Activated CD8-positive, alpha-beta memory T cell treated with anti-CD3 and anti-CD28 coated beads for 36 hours (primary cell): ENCODE measurements around the gene IGSF21. TPM values are rescaled to one million over a fixed set of nuclear protein-coding genes. Genes with fewer than 3 reads are reported as not detected.

Source experiments
- CTCF ChIA-PET: fragments of 350-600 bp; sonication (Branson Sonifier 250); formaldehyde crosslinking; loops from one replicate; lab custom pipeline; 2021; ENCODE audit warnings: antibody characterized with exemption; lab: Charles Lee
- POLR2A ChIA-PET: fragments of 350-600 bp; sonication (Branson Sonifier 250); formaldehyde crosslinking; loops from one replicate; lab custom pipeline; 2021; ENCODE audit warnings: antibody characterized with exemption; lab: Charles Lee
- total RNA-seq, 2 experiments: library from RNA; stranded (reverse); gene quantifications; one replicate each; pipeline ENCODE4 v1.2.3, GENCODE V29; 2021

The IGSF21 gene
- total RNA-seq, 2 experiments from 2014 or later = not detected

- POLR2A ChIA-PET = no interaction called here
- CTCF ChIA-PET = no interaction called here
These were observed 31.8 kb downstream of the IGSF21 start for GRCh38 chr1:18139198-18139981.

GRCh38 chr1:18140411-18140810 is 32.8 kb downstream of the IGSF21 start:
- ChIA-PET POLR2A (no interaction called here), CTCF (no interaction called here)

DNA sequence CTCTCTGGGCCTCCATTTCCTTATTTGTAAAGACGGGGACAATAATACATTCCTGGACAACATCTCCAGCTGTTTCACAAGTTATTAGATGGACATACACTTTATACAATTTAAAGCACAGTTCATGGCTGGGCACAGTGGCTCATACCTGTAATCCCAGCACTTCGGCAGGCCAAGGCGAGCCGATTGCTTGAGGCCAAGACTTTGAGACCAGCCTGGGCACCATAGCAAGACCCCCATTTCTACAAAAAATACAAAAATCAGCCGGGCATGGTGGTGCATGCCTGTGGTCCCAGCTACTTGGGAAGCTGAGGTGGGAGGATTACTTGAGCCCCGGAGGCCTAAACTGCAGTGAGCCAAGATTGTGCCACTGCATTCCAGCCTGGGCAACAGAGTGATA is 34.1 kb downstream of the IGSF21 start:
- ChIA-PET CTCF (no interaction called here), POLR2A (no interaction called here)

DNA sequence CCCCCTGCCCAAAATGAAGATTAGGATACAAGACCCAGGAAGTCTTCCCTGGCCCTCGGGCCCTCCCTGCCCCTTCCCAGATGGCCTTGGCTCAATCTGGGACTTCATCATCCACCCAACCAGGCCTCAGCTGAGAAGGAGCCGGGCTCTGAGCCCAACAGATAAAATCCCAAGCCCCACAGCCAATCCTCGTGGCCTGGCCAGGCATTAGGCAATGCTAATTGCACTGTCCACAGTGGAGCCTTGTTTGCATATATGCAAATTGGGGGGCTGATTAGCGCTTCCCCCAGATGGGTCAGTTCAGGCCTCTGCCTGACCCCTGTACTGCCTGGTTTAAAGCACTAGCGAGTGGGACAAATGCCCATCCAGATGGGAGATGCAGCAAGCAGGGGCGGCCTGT is 34.9 kb downstream of the IGSF21 start:
- POLR2A ChIA-PET = no interaction called here

DNA sequence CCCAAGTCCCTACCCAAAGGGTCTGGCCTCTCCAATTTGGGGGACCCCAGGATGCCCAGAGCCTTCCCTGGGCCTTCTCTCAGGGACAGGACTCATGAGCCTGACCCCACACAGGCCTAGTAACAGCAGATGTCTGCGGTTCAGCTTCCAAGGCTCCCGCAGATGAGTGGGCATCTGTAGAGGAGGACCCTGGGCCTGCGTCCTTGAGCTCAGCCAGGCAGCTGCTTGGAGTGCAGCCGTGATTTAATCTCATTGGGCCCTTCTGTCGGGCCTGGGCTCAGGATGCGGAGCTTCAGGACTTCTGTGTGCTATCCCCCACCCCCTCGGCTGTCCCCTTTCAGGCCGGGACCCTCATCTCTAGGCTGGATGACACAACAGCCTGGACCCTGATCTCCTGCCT is 35.4 kb downstream of the IGSF21 start:
- POLR2A ChIA-PET = no interaction called here

More for the DNA sequence above, 34.9 kb downstream of the IGSF21 start:
- CTCF ChIA-PET = no interaction called here

GRCh38 chr1:18144062-18144461 is 36.5 kb downstream of the IGSF21 start:
- POLR2A ChIA-PET = no interaction called here
- CTCF ChIA-PET = no interaction called here

More for the DNA sequence above, 35.4 kb downstream of the IGSF21 start:
- CTCF ChIA-PET = no interaction called here

DNA sequence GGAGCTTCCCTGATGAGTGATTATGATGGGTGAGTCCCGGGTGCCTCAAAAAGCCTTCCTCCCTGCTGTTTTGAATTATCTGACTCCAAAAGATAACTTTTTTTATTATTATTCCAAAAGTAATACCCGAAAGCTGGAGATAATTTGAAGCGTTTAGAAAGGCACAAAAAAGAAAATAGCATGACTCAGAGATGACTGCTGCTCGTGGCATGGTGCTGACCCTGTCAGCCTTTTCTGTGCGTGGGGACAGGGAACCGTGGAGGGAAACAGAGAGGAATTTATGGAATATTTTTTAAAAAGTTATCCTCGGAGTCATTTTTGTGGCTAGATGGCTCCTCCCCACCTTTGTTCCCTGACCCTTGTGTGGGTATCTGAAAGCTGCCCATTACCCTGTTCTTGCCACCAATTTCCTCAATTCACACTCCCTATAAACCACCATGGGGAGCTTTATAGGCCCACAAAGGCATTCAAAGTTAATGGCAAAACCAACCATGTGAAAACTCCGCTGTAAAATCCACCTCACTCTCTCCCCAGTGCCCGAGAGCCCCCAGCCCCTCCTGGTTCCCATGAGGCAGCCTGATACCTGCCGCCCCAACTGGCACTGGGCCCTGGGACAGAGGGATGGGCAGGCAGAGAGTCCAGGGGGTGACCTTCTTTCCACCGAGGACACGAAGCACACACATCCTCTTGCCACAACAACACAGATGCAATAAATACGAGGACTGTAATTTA is 37.5 kb downstream of the IGSF21 start:
- POLR2A ChIA-PET = no interaction called here
- CTCF ChIA-PET = no interaction called here

GRCh38 chr1:18145851-18146618 is 38.4 kb downstream of the IGSF21 start:
- ChIA-PET POLR2A (no interaction called here), CTCF (no interaction called here)

DNA sequence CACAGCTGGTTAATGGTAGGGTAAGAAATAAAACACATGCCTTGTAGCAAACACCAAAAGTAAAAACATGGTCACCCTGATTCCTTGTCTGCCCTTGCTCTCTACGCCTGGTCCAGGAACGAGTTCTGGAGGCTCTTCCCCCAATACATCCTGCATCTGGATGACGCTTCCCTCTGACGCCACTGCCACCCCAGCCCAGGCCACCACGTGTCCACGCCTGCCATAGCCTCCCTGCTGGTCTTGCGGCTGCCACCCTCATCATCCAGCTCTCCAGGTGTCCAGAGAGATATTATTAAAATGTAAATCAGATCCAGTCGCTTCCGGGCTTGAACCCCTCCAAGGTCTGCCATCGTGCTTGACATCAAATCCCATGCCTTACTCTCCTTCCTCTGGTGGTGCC is 39.3 kb downstream of the IGSF21 start:
- CTCF ChIA-PET = no interaction called here
- POLR2A ChIA-PET = no interaction called here

DNA sequence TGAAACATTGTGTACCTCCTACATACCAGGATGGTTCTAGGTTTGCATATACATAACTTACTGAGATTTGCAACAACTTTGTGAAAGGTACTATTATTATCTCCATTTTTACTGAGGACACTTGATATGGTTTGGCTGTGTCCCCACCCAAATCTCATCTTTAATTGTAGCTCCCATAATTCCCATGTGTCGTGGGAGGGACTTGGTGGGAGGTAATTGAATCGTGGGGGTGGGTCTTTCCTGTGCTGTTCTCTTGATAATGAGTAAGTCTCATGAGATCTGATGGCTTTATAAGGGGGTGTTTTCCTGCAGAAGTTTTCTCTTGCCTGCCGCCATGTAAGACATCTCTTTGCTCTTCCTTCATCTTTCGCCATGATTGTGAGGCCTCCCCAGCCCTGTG is 40.1 kb downstream of the IGSF21 start:
- POLR2A ChIA-PET = no interaction called here
- CTCF ChIA-PET = no interaction called here

DNA sequence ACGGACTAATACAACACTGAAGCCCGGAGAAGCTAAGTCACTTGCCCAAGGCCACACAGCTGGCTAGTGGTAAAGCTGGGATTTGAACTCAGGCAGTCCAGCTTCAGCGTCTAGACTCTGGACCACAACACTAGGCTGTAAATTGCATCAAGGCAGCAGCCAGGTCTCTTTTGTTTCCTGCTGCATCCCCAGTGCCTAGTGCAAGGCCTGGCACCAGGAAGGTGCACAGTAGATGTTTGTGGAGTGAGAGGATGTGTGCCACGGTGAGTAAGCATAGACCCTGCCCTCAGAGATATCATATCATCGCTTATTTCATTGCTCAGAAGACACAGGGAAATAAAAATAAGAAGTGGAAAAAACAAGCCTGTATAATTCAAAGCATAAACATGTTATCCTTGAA is 40.9 kb downstream of the IGSF21 start:
- ChIA-PET POLR2A (no interaction called here), CTCF (no interaction called here)

GRCh38 chr1:18149027-18149641 is 41.5 kb downstream of the IGSF21 start:
- ChIA-PET POLR2A (no interaction called here), CTCF (no interaction called here)

- POLR2A ChIA-PET = no interaction called here
These were observed 44.0 kb downstream of the IGSF21 start for GRCh38 chr1:18151436-18152122.

GRCh38 chr1:18154430-18155194 is 47.0 kb downstream of the IGSF21 start:
- ChIA-PET CTCF (no interaction called here), POLR2A (no interaction called here)

More at GRCh38 chr1:18151436-18152122, 44.0 kb downstream of the IGSF21 start:
- CTCF ChIA-PET = no interaction called here

- POLR2A ChIA-PET = interaction anchor here (0.6 kb wide), 1 partner anchor 1427 kb away, joined by 3 read pairs; no protein-coding TSS in a partner anchor
These were observed 48.3 kb downstream of the IGSF21 start for GRCh38 chr1:18155881-18156385.

DNA sequence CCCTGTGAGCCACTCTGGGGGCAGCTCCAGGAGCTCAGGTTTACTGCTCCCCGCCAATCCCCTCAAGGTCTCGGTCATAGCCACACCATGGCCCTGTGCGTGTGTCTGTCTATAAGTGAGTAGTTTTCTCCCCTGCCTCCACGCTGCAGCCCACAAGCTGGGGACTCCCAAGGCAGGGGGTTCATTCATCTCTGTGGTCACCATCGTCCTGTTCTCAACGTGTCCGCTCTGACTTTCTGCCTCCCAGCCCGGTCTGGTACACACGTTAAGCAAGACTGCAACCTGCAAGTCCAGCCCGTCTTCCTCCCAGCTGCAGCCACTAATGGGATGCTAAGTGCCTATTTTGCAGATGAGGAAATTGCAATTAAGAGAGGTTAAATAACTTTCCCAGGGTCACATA is 49.8 kb downstream of the IGSF21 start:
- ChIA-PET CTCF (no interaction called here), POLR2A (interaction anchor here (0.5 kb wide), 1 partner anchor 450 kb away, joined by 5 read pairs; no protein-coding TSS in a partner anchor)

More at GRCh38 chr1:18155881-18156385, 48.3 kb downstream of the IGSF21 start:
- CTCF ChIA-PET = no interaction called here

DNA sequence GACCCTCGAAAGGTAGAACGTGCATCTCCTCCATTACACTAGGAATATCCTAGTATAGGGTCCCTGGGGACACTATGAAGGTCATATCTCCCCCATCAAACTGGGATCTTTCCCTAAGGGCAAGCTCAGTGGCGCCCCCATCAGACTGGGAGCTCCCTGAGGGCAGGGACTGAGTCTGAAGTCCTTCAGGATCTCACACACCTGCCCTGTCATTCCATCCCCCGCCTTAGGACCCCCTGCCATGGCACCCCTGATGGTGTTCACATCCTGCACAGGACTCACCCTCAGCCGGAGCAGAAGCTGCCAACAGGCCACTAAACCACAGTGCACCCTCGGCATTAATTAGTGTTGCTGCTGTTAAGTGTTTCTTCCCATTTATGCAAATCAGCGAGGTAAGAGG is 50.4 kb downstream of the IGSF21 start:
- CTCF ChIA-PET = no interaction called here
- POLR2A ChIA-PET = no interaction called here

DNA sequence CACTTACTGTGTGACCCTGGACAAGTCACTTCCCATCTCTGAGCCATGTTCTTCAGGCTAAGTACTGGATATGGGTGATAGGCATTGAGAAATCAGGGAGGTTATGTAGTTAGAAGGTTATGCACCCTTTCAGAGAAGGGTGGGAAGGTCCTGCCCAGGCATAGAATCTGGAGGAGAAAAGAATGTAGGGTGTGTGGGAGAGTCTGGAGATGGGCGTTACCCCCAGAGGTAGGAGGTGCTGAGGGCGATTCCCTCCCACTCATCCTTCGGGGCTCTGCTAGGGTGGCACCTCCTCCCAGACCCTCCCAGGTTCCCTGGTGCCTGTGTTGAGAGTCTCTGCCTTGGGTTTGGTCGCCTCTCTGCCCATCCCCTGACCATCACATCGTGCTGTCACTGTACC is 51.1 kb downstream of the IGSF21 start:
- ChIA-PET POLR2A (no interaction called here), CTCF (no interaction called here)
